HEK293 (cell line): ENCODE results near the gene TOMM6.
A peak's percentile ranks its signal among the peaks of the same experiment; 100 is the strongest.

Experiments used
- GLIS2 ChIP-seq: fragments of 450-650 bp; formaldehyde crosslinking; IDR thresholded peaks from 2 replicates; pipeline ENCODE4 v1.5.1; 2016; ENCODE audit warnings: missing biosample characterization, missing genetic modification characterization
- KLF10 ChIP-seq: fragments of 450-650 bp; IDR thresholded peaks from 2 replicates; pipeline ENCODE4 v1.5.1; 2018; ENCODE audit warnings: missing biosample characterization, mild to moderate bottlenecking, missing genetic modification characterization
- MYNN ChIP-seq: fragments of 450-650 bp; formaldehyde crosslinking; IDR thresholded peaks from 2 replicates; pipeline ENCODE4 v1.5.1; 2016; ENCODE audit warnings: missing biosample characterization, missing genetic modification characterization, borderline replicate concordance
- WT1 ChIP-seq: fragments of 450-650 bp; formaldehyde crosslinking; IDR thresholded peaks from 2 replicates; pipeline ENCODE4 v1.5.1; 2016; ENCODE audit warnings: missing biosample characterization, missing genetic modification characterization
- ZFHX2 ChIP-seq: fragments of 450-650 bp; formaldehyde crosslinking; conservative IDR thresholded peaks from 2 replicates; pipeline ENCODE4 v1.5.1; 2016; ENCODE audit warnings: missing biosample characterization, missing genetic modification characterization
- ZNF10 ChIP-seq: fragments of 450-650 bp; formaldehyde crosslinking; IDR thresholded peaks from 2 replicates; pipeline ENCODE4 v1.5.1; 2017; ENCODE audit warnings: missing biosample characterization, missing genetic modification characterization
- ZNF19 ChIP-seq: fragments of 450-650 bp; formaldehyde crosslinking; IDR thresholded peaks from 2 replicates; pipeline ENCODE4; 2016; ENCODE audit warnings: missing biosample characterization, missing genetic modification characterization, low read depth
- ZNF350 ChIP-seq: fragments of 450-650 bp; formaldehyde crosslinking; IDR thresholded peaks from 2 replicates; pipeline ENCODE4 v1.5.0; 2017; ENCODE audit warnings: missing biosample characterization, mild to moderate bottlenecking, missing genetic modification characterization
- ZNF426 ChIP-seq: fragments of 450-650 bp; formaldehyde crosslinking; IDR thresholded peaks from 2 replicates; pipeline ENCODE4 v1.5.1; 2017; ENCODE audit warnings: missing biosample characterization, missing genetic modification characterization, mild to moderate bottlenecking, inconsistent platforms, moderate library complexity
- ZNF548 ChIP-seq: fragments of 450-650 bp; formaldehyde crosslinking; IDR thresholded peaks from 2 replicates; pipeline ENCODE4 v1.5.1; 2016; ENCODE audit warnings: missing biosample characterization, missing genetic modification characterization
- ZNF626 ChIP-seq: fragments of 450-650 bp; sonication (Bioruptor Pico); formaldehyde crosslinking; IDR thresholded peaks from 2 replicates; pipeline ENCODE4 v1.5.1; 2018; ENCODE audit warnings: missing biosample characterization, missing genetic modification characterization, inconsistent platforms
- ZNF660 ChIP-seq: fragments of 450-650 bp; IDR thresholded peaks from 2 replicates; pipeline ENCODE4 v1.5.1; 2018; ENCODE audit warnings: missing biosample characterization, mild to moderate bottlenecking, missing genetic modification characterization
- ZNF677 ChIP-seq: fragments of 450-650 bp; IDR thresholded peaks from 2 replicates; pipeline ENCODE4 v1.5.0; 2018; ENCODE audit warnings: missing biosample characterization, mild to moderate bottlenecking, missing genetic modification characterization, moderate library complexity
- TF ChIP-seq, protein P1 (sequence below): fragments of 450-650 bp; formaldehyde crosslinking; optimal IDR thresholded peaks from 2 replicates; pipeline ENCODE3; 2016; ENCODE audit warnings: missing biosample characterization, mild to moderate bottlenecking, missing genetic modification characterization
- TF ChIP-seq, protein P2 (sequence below): fragments of 450-650 bp; formaldehyde crosslinking; IDR thresholded peaks from 2 replicates; pipeline ENCODE4 v1.5.1; 2016; ENCODE audit warnings: missing biosample characterization, missing genetic modification characterization
- TF ChIP-seq, protein P3 (sequence below): fragments of 450-650 bp; formaldehyde crosslinking; IDR thresholded peaks from 2 replicates; pipeline ENCODE4 v1.5.1; 2017; ENCODE audit warnings: missing biosample characterization, mild to moderate bottlenecking, missing genetic modification characterization, moderate library complexity
- TF ChIP-seq, protein P4 (sequence below): fragments of 450-650 bp; formaldehyde crosslinking; IDR thresholded peaks from 2 replicates; pipeline ENCODE4 v1.5.1; 2017; ENCODE audit warnings: missing biosample characterization, missing genetic modification characterization
- TF ChIP-seq, protein P5 (sequence below): fragments of 450-650 bp; formaldehyde crosslinking; conservative IDR thresholded peaks from 2 replicates; pipeline ENCODE4 v1.5.1; 2016; ENCODE audit warnings: low read depth, missing biosample characterization, missing genetic modification characterization
- TF ChIP-seq, protein P6 (sequence below): fragments of 450-650 bp; formaldehyde crosslinking; IDR thresholded peaks from 2 replicates; pipeline ENCODE4 v1.5.0; 2017; ENCODE audit warnings: missing biosample characterization, missing genetic modification characterization, borderline replicate concordance
- TF ChIP-seq, protein P7 (sequence below): fragments of 450-650 bp; formaldehyde crosslinking; IDR thresholded peaks from 2 replicates; pipeline ENCODE4 v1.5.1; 2016; ENCODE audit warnings: missing biosample characterization, missing genetic modification characterization
- TF ChIP-seq, protein P8 (sequence below): fragments of 450-650 bp; formaldehyde crosslinking; IDR thresholded peaks from 2 replicates; pipeline ENCODE4 v1.5.1; 2016; ENCODE audit warnings: missing biosample characterization, missing genetic modification characterization

Gene TOMM6

DNA sequence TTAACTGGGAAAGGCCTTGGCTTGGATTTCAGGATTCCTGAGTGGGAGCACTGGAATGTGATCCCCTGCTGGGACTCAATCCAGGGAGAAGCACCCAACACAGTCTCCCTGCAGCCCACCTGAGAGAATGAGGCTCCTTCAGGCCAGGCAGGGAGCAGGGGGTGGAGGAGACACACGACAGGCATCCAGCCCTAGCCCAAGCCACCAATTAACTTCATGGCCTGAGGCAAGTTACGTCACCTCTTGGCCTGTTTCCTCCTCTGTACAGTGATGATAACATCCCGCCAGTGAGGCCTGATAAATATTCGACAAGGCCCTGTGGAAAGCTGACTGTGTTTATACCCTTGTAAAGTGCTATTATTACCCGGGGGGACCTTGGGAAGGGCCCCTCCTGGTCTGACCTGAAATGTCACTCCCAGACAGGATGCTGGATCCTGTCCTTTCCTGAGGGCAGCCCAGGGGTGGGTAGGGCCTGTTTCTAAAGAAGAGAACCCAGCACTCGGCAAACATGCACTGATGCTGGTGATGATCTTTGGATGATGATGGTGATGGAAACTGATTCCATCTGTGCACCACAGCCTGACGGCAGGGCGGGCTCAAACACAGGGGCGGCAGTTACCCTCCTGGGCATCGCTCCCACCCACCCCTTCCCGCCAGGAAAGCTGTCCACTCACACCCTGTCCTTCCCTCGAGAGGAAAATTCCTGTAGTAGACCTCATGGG, 20.2 kb upstream of the TOMM6 start (continued):
- TF ChIP-seq, protein P1, sequence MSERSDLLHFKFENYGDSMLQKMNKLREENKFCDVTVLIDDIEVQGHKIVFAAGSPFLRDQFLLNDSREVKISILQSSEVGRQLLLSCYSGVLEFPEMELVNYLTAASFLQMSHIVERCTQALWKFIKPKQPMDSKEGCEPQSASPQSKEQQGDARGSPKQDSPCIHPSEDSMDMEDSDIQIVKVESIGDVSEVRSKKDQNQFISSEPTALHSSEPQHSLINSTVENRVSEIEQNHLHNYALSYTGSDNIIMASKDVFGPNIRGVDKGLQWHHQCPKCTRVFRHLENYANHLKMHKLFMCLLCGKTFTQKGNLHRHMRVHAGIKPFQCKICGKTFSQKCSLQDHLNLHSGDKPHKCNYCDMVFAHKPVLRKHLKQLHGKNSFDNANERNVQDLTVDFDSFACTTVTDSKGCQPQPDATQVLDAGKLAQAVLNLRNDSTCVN (tag by site-specific recombination), result no peak
- TF ChIP-seq ZNF10 (tag by site-specific recombination) (peak; percentile 73), ZNF426 (no peak), ZNF350 (tag by site-specific recombination) (no peak), ZNF19 (tag by site-specific recombination) (no peak), ZFHX2 (tag by site-specific recombination) (peak; percentile 92), ZNF626 (no peak), MYNN (no peak), GLIS2 (tag by site-specific recombination) (peak; percentile 93), ZNF660 (tag by site-specific recombination) (peak; percentile 98), ZNF677 (no peak), ZNF548 (tag by site-specific recombination) (no peak), KLF10 (tag by site-specific recombination) (peak; percentile 74), WT1 (tag by site-specific recombination) (peak; percentile 88)
- TF ChIP-seq, protein P2, sequence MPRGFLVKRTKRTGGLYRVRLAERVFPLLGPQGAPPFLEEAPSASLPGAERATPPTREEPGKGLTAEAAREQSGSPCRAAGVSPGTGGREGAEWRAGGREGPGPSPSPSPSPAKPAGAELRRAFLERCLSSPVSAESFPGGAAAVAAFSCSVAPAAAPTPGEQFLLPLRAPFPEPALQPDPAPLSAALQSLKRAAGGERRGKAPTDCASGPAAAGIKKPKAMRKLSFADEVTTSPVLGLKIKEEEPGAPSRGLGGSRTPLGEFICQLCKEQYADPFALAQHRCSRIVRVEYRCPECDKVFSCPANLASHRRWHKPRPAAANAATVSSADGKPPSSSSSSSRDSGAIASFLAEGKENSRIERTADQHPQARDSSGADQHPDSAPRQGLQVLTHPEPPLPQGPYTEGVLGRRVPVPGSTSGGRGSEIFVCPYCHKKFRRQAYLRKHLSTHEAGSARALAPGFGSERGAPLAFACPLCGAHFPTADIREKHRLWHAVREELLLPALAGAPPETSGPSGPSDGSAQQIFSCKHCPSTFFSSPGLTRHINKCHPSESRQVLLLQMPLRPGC (tag by site-specific recombination), result peak; percentile 91
- TF ChIP-seq, protein P3, sequence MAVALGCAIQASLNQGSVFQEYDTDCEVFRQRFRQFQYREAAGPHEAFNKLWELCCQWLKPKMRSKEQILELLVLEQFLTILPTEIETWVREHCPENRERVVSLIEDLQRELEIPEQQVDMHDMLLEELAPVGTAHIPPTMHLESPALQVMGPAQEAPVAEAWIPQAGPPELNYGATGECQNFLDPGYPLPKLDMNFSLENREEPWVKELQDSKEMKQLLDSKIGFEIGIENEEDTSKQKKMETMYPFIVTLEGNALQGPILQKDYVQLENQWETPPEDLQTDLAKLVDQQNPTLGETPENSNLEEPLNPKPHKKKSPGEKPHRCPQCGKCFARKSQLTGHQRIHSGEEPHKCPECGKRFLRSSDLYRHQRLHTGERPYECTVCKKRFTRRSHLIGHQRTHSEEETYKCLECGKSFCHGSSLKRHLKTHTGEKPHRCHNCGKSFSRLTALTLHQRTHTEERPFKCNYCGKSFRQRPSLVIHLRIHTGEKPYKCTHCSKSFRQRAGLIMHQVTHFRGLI (tag by site-specific recombination), result no peak
- TF ChIP-seq, protein P4, sequence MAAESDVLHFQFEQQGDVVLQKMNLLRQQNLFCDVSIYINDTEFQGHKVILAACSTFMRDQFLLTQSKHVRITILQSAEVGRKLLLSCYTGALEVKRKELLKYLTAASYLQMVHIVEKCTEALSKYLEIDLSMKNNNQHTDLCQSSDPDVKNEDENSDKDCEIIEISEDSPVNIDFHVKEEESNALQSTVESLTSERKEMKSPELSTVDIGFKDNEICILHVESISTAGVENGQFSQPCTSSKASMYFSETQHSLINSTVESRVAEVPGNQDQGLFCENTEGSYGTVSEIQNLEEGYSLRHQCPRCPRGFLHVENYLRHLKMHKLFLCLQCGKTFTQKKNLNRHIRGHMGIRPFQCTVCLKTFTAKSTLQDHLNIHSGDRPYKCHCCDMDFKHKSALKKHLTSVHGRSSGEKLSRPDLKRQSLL, result no peak
- TF ChIP-seq, protein P5, sequence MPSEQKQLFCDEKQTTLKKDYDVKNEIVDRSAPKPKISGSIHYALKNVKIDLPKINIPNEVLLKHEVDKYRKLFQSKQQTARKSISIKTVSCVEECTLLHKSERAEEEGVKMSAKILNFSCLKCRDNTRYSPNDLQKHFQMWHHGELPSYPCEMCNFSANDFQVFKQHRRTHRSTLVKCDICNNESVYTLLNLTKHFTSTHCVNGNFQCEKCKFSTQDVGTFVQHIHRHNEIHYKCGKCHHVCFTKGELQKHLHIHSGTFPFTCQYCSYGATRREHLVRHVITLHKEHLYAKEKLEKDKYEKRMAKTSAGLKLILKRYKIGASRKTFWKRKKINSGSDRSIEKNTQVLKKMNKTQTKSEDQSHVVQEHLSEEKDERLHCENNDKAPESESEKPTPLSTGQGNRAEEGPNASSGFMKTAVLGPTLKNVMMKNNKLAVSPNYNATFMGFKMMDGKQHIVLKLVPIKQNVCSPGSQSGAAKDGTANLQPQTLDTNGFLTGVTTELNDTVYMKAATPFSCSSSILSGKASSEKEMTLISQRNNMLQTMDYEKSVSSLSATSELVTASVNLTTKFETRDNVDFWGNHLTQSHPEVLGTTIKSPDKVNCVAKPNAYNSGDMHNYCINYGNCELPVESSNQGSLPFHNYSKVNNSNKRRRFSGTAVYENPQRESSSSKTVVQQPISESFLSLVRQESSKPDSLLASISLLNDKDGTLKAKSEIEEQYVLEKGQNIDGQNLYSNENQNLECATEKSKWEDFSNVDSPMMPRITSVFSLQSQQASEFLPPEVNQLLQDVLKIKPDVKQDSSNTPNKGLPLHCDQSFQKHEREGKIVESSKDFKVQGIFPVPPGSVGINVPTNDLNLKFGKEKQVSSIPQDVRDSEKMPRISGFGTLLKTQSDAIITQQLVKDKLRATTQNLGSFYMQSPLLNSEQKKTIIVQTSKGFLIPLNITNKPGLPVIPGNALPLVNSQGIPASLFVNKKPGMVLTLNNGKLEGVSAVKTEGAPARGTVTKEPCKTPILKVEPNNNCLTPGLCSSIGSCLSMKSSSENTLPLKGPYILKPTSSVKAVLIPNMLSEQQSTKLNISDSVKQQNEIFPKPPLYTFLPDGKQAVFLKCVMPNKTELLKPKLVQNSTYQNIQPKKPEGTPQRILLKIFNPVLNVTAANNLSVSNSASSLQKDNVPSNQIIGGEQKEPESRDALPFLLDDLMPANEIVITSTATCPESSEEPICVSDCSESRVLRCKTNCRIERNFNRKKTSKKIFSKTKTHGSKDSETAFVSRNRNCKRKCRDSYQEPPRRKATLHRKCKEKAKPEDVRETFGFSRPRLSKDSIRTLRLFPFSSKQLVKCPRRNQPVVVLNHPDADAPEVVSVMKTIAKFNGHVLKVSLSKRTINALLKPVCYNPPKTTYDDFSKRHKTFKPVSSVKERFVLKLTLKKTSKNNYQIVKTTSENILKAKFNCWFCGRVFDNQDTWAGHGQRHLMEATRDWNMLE (tag by site-specific recombination), result peak; percentile 48; the same call in 1 of the 2 replicates
- TF ChIP-seq, protein P6, sequence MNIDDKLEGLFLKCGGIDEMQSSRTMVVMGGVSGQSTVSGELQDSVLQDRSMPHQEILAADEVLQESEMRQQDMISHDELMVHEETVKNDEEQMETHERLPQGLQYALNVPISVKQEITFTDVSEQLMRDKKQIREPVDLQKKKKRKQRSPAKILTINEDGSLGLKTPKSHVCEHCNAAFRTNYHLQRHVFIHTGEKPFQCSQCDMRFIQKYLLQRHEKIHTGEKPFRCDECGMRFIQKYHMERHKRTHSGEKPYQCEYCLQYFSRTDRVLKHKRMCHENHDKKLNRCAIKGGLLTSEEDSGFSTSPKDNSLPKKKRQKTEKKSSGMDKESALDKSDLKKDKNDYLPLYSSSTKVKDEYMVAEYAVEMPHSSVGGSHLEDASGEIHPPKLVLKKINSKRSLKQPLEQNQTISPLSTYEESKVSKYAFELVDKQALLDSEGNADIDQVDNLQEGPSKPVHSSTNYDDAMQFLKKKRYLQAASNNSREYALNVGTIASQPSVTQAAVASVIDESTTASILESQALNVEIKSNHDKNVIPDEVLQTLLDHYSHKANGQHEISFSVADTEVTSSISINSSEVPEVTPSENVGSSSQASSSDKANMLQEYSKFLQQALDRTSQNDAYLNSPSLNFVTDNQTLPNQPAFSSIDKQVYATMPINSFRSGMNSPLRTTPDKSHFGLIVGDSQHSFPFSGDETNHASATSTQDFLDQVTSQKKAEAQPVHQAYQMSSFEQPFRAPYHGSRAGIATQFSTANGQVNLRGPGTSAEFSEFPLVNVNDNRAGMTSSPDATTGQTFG (tag by site-specific recombination), result no peak
- TF ChIP-seq, protein P7, sequence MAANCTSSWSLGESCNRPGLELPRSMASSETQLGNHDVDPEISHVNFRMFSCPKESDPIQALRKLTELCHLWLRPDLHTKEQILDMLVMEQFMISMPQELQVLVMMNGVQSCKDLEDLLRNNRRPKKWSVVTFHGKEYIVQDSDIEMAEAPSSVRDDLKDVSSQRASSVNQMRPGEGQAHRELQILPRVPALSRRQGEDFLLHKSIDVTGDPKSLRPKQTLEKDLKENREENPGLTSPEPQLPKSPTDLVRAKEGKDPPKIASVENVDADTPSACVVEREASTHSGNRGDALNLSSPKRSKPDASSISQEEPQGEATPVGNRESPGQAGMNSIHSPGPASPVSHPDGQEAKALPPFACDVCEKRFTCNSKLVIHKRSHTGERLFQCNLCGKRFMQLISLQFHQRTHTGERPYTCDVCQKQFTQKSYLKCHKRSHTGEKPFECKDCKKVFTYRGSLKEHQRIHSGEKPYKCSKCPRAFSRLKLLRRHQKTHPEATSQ (tag by site-specific recombination), result no peak
- TF ChIP-seq, protein P8, sequence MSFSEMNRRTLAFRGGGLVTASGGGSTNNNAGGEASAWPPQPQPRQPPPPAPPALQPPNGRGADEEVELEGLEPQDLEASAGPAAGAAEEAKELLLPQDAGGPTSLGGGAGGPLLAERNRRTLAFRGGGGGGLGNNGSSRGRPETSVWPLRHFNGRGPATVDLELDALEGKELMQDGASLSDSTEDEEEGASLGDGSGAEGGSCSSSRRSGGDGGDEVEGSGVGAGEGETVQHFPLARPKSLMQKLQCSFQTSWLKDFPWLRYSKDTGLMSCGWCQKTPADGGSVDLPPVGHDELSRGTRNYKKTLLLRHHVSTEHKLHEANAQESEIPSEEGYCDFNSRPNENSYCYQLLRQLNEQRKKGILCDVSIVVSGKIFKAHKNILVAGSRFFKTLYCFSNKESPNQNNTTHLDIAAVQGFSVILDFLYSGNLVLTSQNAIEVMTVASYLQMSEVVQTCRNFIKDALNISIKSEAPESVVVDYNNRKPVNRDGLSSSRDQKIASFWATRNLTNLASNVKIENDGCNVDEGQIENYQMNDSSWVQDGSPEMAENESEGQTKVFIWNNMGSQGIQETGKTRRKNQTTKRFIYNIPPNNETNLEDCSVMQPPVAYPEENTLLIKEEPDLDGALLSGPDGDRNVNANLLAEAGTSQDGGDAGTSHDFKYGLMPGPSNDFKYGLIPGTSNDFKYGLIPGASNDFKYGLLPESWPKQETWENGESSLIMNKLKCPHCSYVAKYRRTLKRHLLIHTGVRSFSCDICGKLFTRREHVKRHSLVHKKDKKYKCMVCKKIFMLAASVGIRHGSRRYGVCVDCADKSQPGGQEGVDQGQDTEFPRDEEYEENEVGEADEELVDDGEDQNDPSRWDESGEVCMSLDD (tag by site-specific recombination), result no peak
